T-helper 2 cell treated with Interferon-gamma antibody and Interleukin-4, amounts not matched to agents 5 μg/mL and 100 μg/mL, for 36 hours (primary cell): ENCODE measurements around the gene KIF26A.
"Not testable (repeated sequence)": the region's sequence is repeated elsewhere in the genome, so short reads cannot be mapped to it uniquely, and the experiment has no call there.

Experiments used
- DNase-seq: peaks from one replicate; pipeline ENCODE4 v3.0.0; 2021; ENCODE audit warnings: low spot score
- H3K27ac Mint-ChIP-seq: one replicate; pipeline ENCODE4 v1.8.0; 2021; ENCODE audit warnings: mild to moderate bottlenecking, mixed read lengths
- H3K27me3 Mint-ChIP-seq: one replicate; pipeline ENCODE4 v1.8.0; 2021; ENCODE audit warnings: low read depth, mixed read lengths
- H3K36me3 Mint-ChIP-seq: one replicate; pipeline ENCODE4 v1.8.0; 2021; ENCODE audit warnings: low read depth, mixed read lengths
- H3K4me1 Mint-ChIP-seq: one replicate; pipeline ENCODE4 v1.8.0; 2021; ENCODE audit warnings: low read depth, mixed read lengths
- H3K4me3 Mint-ChIP-seq: one replicate; pipeline ENCODE4 v1.8.0; 2022; ENCODE audit warnings: mild to moderate bottlenecking, moderate library complexity, mixed read lengths
- H3K9me3 Mint-ChIP-seq: one replicate; pipeline ENCODE4 v1.8.0; 2021; ENCODE audit warnings: mixed read lengths

KIF26A gene

DNA sequence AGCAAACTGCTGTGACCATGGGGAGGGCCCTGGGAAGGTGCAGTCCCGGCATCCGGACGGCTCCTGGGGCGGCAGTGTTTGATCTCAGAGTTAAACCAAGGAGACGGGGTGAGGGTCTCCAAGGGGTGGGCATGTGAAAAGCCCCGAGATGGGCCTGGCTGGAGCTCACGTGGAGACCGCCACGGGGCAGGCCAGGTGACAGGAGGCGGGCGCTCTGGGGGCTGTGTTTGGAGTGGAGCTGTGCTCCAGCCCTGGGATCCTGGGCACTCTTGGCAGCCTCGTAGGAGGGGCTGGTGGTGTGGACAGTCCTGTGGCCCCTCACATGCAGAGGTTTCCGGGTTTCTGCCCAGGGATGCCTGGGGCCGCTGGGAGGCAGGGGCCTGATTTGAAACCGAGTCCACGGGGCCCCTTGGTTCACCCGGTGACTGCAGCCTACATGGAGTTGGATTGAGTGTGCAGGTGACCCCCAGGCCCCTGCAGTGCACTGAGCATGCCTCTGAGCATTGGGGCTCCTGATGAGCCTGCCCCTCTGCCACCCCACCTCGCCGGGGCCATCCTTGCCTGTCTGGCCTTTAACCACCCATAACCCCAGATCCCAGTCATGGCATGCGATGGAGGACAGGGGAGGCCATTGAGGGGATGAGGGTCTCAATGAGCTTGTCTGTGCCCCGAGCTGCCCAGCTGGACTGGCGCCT is 8.4 kb downstream of the KIF26A start:
- H3K36me3 Mint-ChIP-seq, result no peaks in the 10 kb centered on the region
- no peak for DNase-seq
- no peaks in the 10 kb centered on the region for H3K9me3 Mint-ChIP-seq
- H3K4me1 Mint-ChIP-seq, result no peaks in the 10 kb centered on the region
- no peaks in the 10 kb centered on the region for H3K27me3 Mint-ChIP-seq
- no peak overlapping the region for H3K27ac Mint-ChIP-seq
- no peak overlapping the region for H3K4me3 Mint-ChIP-seq

DNA sequence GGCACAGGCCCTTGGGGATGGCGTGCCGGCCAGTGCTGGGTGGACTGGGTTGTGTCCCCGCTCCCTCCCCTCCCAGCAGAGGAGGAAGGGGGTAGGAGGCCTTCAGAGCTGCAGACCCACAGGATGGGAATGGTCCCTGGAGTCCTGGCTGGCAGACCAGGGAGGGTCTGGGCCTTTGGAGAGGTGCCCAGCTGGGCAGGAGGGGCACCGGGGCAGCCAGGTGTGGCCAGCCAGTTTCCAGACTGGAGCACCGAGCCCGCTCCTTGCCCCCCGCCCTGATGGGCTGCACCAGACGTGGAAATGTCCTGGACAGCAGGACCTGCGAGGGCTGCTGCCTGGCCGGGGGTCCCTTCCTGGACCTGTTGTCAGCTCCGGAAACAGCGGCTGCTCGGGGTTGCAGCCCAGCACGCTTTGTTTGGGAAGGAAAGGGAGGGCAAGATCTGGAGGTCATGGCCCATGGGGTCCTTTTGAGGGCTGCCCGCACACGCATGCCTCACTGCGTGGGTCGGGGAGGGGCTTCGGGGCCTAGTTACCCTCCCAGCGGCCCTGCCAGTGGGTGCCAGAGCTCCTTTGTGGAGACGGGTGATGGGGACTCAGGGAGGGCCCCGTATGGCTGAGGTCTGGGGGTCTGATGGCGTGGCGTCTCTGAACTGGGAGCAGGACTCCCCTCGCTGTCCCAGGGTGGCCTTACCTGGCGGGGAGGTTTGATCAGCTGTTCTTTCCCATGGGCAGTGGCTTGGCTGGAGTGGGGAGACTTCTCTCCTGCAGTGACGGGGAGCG is 9.1 kb downstream of the KIF26A start:
- Mint-ChIP-seq H3K4me3 (no peak overlapping the region), H3K4me1 (no peaks in the 10 kb centered on the region), H3K36me3 (no peaks in the 10 kb centered on the region), H3K27ac (no peak overlapping the region), H3K9me3 (no peaks in the 10 kb centered on the region), H3K27me3 (no peaks in the 10 kb centered on the region)
- no peak for DNase-seq

DNA sequence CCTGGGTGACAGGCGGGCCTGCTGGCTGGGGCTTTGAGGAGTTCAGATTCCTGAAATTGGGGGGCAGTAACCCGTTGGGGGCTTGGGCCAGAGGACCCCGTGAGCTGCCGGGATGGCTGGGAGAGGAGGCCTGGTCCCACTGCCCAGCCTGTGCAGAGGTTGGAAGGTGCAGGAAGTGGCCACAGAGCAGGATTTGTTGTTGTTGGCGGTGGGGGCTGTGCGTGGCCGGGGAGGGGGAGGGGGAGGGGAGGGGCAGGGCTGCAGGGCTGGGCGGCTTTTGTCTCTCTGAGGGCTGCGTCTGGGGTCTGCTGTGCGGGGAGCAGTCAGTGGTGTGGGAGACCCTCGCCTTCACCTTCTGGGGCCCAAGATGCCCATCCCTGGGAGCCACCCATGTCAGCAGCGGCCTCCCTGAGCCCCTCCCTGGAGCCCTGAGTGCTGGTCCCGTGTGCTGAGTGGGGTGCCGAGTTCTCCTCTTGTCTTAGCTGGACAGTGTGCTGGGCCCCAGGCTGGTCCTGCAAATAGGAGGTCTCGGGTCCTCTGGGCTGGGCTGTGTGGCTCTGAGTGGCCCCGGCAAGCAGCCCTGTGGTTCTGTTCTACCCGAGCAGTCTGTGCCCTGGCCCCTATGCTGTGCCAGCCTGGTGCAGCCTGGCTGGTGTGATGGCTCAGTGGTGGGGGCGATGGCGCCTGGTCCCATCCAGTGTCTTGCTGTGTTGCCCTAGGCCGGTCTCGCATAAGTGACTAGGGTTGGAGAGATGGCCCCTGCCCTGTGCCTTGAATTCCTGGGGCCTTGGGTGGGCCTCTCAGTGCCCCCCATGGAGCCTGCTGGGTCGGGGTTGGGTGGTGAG is 10.3 kb downstream of the KIF26A start:
- Mint-ChIP-seq H3K27me3 (no peaks in the 10 kb centered on the region), H3K36me3 (no peaks in the 10 kb centered on the region), H3K4me1 (no peaks in the 10 kb centered on the region), H3K4me3 (no peak overlapping the region), H3K27ac (no peak overlapping the region), H3K9me3 (no peaks in the 10 kb centered on the region)
- no peak for DNase-seq

DNA sequence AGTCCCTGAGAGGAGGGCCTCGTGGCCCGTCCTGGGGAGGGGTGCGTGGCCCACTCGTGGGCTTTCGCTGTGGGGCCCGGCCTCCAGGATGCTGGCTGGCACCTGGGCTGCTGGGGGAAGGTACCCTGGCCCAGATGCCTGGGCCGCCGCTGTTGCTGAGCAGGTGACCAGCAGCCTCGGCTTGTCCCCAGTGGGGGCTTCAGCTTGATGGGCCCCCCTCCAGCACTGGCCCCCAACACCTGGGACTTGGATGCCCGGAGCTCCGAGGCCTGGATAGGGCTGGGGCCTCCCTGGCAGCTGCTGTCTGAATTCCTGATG is 10.8 kb downstream of the KIF26A start:
- no peaks in the 10 kb centered on the region for H3K36me3 Mint-ChIP-seq
- no peaks in the 10 kb centered on the region for H3K4me1 Mint-ChIP-seq
- no peaks in the 10 kb centered on the region for H3K27me3 Mint-ChIP-seq
- no peak overlapping the region for H3K27ac Mint-ChIP-seq
- no peak for DNase-seq
- no peak overlapping the region for H3K4me3 Mint-ChIP-seq
- H3K9me3 Mint-ChIP-seq, result no peaks in the 10 kb centered on the region

DNA sequence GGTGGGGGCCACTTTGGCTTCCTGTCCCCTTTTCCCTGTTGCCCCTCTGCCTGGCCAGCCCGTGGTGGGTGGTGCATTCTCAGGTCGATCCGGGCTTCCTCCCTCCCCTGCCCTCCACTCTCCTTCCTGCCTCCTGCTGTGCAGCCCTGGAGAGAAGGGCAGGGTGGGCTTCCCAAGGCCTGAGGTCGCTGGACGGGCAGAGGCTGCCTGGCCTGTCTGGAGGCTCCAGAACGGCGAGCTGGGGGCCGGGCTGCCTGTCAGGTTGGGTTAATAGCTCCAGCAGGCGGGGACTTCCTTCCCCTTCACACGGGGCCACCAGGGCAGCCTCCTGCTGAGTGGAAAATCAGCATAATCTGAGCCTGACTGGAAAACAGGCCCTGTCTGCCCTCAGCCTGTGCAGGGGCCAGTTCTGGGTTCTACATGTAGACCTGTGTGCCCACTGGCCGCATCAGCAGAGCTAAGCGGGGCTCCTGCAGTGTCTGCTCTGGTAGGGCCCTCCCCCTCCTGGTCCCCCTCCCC is 11.3 kb downstream of the KIF26A start:
- no peaks in the 10 kb centered on the region for H3K27me3 Mint-ChIP-seq
- no peak overlapping the region for H3K4me3 Mint-ChIP-seq
- no peaks in the 10 kb centered on the region for H3K9me3 Mint-ChIP-seq
- no peak for DNase-seq
- H3K27ac Mint-ChIP-seq, result no peak overlapping the region
- H3K4me1 Mint-ChIP-seq, result no peaks in the 10 kb centered on the region
- H3K36me3 Mint-ChIP-seq, result no peaks in the 10 kb centered on the region

DNA sequence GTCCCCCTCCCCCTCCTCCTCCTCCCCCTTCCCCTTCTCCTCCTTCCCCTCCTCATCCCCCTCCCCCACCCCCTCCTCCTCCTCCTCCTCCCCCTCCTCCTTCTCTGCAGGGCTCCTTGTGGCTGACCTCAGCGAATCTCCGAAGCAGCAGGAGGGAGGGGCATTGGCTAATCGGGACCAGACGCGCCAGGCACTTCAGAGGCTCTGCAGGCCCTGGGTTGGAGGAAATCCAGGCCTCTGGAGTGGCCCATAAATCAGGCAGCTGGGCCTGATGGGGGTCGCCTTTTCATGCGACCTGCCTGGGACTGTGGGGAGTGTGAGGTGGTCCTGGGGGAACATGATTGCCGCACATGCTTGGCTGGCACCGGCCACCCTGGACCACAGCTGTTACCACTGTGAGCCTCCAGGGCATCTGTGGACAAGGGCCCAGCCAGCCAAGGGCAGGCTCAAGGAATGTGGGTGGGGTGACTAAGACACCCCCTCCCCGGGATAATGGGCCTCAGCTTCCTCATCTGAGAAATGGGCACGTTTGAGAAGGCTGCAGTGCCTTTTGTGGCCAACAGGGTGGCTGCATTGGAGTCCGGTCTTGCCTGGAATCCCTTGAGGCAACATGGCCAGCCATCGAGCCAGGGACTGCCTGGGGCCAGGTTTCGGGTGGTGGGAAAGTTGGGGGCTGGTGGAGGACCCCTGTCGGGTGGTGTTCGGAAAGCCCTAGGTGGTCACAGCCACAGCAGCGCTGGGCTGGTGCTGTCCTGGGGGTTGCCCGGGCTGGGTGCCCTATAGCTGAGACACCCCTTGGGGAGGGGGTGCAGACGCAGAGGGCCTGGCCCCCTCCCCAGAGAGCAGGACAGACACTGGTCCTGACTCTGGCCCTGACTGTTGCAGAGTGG is 12.0 kb downstream of the KIF26A start:
- Mint-ChIP-seq H3K9me3 (no peaks in the 10 kb centered on the region), H3K27me3 (no peaks in the 10 kb centered on the region), H3K4me3 (no peak overlapping the region), H3K27ac (no peak overlapping the region), H3K4me1 (no peaks in the 10 kb centered on the region), H3K36me3 (no peaks in the 10 kb centered on the region)
- no peak for DNase-seq

DNA sequence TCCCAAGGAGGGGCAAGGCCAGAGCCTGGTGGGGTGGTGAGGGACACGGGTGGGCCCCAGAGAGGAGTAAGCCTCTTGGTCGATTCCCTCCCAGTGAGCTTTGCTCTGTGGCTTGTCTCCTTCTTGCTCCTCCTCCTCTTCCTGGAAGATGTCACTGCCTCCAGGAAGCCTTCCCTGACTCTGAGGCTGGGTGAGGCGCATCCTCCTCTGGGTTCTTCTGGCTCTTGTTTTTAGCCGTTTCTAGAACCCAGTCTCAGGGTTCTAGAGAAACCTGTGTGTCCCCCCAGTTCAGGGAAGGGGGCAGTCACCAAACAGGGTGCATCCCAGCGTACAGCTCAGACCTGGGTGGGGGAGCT is 12.6 kb downstream of the KIF26A start:
- H3K4me1 Mint-ChIP-seq, result no peaks in the 10 kb centered on the region
- H3K4me3 Mint-ChIP-seq, result no peak overlapping the region
- no peaks in the 10 kb centered on the region for H3K9me3 Mint-ChIP-seq
- DNase-seq, result no peak
- no peaks in the 10 kb centered on the region for H3K27me3 Mint-ChIP-seq
- H3K36me3 Mint-ChIP-seq, result no peaks in the 10 kb centered on the region
- no peak overlapping the region for H3K27ac Mint-ChIP-seq

DNA sequence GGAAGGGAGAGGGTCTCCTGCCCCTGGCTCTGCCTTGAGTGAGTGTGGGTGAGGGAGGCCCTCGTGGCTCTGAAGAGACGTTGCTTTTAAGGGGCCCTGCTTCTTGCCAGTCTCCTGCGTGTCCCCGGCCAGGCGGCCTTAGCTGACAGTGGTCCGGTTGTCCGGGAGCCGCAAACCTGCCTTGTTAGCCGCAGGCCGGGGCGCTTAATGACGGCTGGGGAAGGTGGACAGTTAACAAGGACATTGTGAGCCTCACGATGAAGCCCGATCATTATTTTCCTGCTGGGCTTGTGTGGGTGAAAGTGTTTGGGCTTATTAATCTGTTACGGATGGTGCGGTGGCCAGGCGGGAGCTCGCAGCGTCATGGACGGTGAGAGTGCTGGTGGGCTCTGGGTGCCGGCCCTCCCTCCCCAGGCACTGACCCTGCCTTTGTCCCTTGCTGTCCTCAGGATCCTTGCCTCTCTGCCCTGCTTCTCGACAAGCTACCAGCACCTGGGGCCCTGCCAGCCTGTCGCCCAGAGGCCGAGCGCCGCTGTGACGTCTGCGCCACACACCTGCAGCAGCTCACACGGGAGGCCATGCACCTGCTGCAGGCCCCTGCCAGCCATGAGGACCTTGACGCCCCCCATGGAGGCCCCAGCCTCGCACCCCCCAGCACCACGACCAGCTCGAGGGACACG is 13.3 kb downstream of the KIF26A start:
- Mint-ChIP-seq H3K9me3 (no peaks in the 10 kb centered on the region), H3K4me3 (no peak overlapping the region), H3K4me1 (no peaks in the 10 kb centered on the region), H3K36me3 (no peaks in the 10 kb centered on the region), H3K27ac (no peak overlapping the region), H3K27me3 (no peaks in the 10 kb centered on the region)
- no peak for DNase-seq

DNA sequence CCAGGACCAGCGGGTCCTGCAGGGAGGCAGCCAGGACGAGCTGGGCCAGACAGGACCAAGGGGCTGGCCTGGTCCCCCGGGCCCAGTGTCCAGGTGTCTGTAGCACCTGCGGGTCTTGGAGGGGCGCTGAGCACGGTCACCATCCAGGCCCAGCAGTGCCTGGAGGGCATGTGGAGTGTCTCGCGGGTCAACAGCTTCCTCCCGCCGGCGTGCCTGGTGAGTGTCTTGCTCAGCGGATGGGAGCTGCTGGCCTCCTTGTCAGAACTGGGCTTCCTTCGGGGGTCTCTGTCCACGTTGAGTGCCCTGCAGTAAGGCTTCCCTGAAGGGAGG is 13.8 kb downstream of the KIF26A start:
- no peaks in the 10 kb centered on the region for H3K27me3 Mint-ChIP-seq
- DNase-seq, result no peak
- no peaks in the 10 kb centered on the region for H3K9me3 Mint-ChIP-seq
- no peaks in the 10 kb centered on the region for H3K4me1 Mint-ChIP-seq
- H3K27ac Mint-ChIP-seq, result no peak overlapping the region
- no peak overlapping the region for H3K4me3 Mint-ChIP-seq
- no peaks in the 10 kb centered on the region for H3K36me3 Mint-ChIP-seq

DNA sequence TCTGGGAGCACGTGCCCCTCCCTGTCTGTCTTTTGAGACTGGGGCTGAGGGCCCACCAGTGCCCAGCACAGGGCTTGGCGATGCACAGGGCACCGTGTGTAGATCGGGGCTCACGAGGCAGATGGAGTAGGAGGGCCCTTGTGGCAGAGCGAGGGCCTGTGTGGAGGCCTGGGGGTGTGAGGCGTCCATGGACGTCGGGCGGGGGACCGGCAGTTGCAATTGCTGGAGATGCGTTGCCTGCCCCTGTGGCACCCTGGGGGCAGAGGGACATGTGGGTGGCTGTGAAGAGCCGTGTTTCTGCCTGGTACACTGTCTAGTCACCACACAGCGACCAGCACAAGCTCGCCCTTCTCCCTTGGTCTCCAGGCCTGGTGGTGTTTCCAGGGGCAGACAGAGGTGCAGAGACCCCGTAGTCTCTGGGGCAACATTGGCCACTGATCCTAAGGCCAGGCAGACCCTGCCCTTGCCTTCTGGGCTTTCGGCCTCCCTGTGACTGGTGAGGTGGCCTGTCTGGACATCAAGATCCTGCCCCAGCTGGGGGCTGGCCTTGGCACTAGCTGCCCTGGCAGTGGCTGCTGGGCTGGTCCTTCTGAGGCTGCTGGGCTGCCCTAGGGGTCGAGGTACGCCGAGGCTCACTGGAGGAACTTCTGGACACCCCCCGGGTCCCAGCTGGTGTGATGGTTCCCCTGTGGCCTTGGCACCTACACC is 14.5 kb downstream of the KIF26A start:
- no peaks in the 10 kb centered on the region for H3K4me1 Mint-ChIP-seq
- H3K9me3 Mint-ChIP-seq, result no peaks in the 10 kb centered on the region
- H3K27ac Mint-ChIP-seq, result no peak overlapping the region
- H3K27me3 Mint-ChIP-seq, result no peaks in the 10 kb centered on the region
- DNase-seq, result no peak
- no peaks in the 10 kb centered on the region for H3K36me3 Mint-ChIP-seq
- H3K4me3 Mint-ChIP-seq, result no peak overlapping the region

DNA sequence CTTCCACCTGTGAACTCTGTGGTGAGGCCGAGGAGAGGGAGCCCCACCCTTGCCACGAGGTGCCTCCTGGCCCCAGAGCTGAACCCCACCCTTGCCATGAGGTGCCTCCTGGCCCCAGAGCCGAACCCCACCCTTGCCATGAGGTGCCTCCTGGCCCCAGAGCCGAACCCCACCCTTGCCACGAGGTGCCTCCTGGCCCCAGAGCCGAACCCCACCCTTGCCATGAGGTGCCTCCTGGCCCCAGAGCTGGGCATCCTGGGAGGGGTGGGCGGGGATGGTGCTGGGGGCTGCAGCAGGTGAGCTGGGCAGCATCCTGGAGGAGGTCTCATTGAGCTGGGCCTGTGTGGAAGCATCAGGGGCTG is 15.0 kb downstream of the KIF26A start:
- not testable (repeated sequence) for H3K36me3 Mint-ChIP-seq, H3K27me3 Mint-ChIP-seq, H3K4me1 Mint-ChIP-seq, H3K9me3 Mint-ChIP-seq, DNase-seq, H3K27ac Mint-ChIP-seq, H3K4me3 Mint-ChIP-seq

DNA sequence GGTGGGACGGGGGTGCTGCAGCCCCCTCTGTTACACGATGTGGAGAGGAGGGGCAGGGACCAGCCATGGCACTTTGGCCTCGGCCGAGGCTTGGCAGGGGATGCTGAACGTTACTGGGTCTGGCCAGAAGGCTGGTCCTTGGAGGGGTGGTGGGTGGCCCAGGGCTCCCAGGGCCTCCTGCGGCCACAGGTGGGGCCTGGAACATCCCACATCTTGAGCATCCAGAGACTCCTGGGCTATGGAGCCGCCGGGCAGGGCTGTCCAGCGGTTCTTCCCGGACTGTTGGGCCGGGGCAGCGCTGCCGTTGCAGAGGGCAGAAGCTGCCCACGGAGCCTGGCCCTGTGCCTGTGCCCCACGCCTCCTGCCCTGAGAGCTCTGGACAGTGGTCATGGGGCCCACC is 15.9 kb downstream of the KIF26A start:
- Mint-ChIP-seq H3K4me3 (no peak overlapping the region), H3K36me3 (no peaks in the 10 kb centered on the region), H3K27me3 (no peaks in the 10 kb centered on the region), H3K4me1 (no peaks in the 10 kb centered on the region), H3K27ac (no peak overlapping the region), H3K9me3 (no peaks in the 10 kb centered on the region)
- no peak for DNase-seq

DNA sequence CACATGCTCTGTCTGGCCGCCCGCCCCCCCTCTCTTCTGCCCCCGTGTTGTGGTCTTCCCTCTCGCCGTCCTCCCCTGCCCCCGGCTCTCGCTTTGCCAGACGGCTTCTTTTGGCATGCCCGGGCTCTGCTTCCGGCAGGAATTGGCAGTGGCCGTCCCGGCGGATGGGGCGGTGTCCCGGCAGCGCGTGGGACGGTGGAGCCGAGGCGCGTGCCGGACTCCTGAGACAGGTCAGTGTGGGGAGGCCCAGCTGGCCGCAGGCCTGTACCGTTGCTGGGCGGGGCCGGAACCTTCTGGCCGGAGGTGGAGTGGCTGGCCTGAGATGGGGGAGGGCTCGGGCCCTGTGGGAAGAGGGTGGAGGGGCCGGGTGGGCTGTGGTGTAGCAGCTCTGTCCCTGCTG is 17.1 kb downstream of the KIF26A start:
- Mint-ChIP-seq H3K4me1 (no peaks in the 10 kb centered on the region), H3K4me3 (no peak overlapping the region), H3K27ac (no peak overlapping the region), H3K9me3 (no peaks in the 10 kb centered on the region), H3K36me3 (no peaks in the 10 kb centered on the region), H3K27me3 (no peaks in the 10 kb centered on the region)
- no peak for DNase-seq
